Fibroblast of mammary gland (primary cell): ENCODE results near the gene AXIN2.

Experiments
- DNase-seq: peaks from one replicate; pipeline ENCODE4 v3.0.0-alpha.2; 2010; ENCODE audit warnings: low read depth
- H3K4me3 ChIP-seq: 2 replicates; pipeline ENCODE4 v1.5.1; 2011; ENCODE audit warnings: low read depth, mild to moderate bottlenecking, low read length, moderate library complexity; ENCODE audit not compliant: control insufficient read depth
- CTCF ChIP-seq: conservative IDR thresholded peaks from 2 replicates; pipeline ENCODE4 v1.5.1; 2011; ENCODE audit warnings: low read depth, low read length, inconsistent platforms; ENCODE audit not compliant: control insufficient read depth, insufficient read depth

AXIN2 gene

GRCh38 chr17:65565559-65565958, 4.1 kb upstream of the AXIN2 start:
- no peak overlapping the region for H3K4me3 ChIP-seq
- TF ChIP-seq CTCF, result no peak
- DNase-seq, result no peak

- no peak for DNase-seq
- no peak overlapping the region for H3K4me3 ChIP-seq
- no peak for TF ChIP-seq CTCF
Observed at GRCh38 chr17:65564793-65565192, 3.3 kb upstream of the AXIN2 start.

GRCh38 chr17:65562206-65562531, 721 bp upstream of the AXIN2 start:
- H3K4me3 ChIP-seq, result peak overlapping the region; percentile 58
- DNase-seq, result no peak
- no peak for TF ChIP-seq CTCF

GRCh38 chr17:65560628-65561451, 608 bp downstream of the AXIN2 start:
- no peak for TF ChIP-seq CTCF
- peak; percentile 84 for DNase-seq
- peak overlapping the region; percentile 60 for H3K4me3 ChIP-seq

- peak overlapping the region; percentile 60 for H3K4me3 ChIP-seq
- TF ChIP-seq CTCF, result no peak
- no peak for DNase-seq
Observed at GRCh38 chr17:65559804-65560627, 1.4 kb downstream of the AXIN2 start.

- no peak for DNase-seq
- H3K4me3 ChIP-seq, result peak overlapping the region; percentile 60
- no peak for TF ChIP-seq CTCF
Observed at GRCh38 chr17:65559461-65559803, 2.0 kb downstream of the AXIN2 start.
